Right lobe of liver (tissue), 6 donors: ENCODE measurements around the gene MORC3. TPM values are rescaled to one million over a fixed set of nuclear protein-coding genes. Genes with fewer than 3 reads are reported as not detected.
A peak's percentile ranks its signal among the peaks of the same experiment; 100 is the strongest.
"Not testable (repeated sequence)": the region's sequence is repeated elsewhere in the genome, so short reads cannot be mapped to it uniquely, and the experiment has no call there.

Source experiments
- ATAC-seq, 4 donors: fragments of 200-7000 bp; cut with Tn5 transposase; one replicate each; pipeline ENCODE4 v1.9.1; 2020; ENCODE audit warnings: mild to moderate bottlenecking in 4 of 4, moderate library complexity in 4 of 4
- DNase-seq, 3 donors: peaks; one replicate each; pipeline ENCODE4 v3.0.0-alpha.2; 2020
- H3K27ac ChIP-seq, 3 donors: fragments of 200-600 bp; one replicate each; pipeline ENCODE4 v1.8.0; 2022
- H3K27me3 ChIP-seq, 2 donors: fragments of 200-600 bp; one replicate each; pipeline ENCODE4 v1.8.0; 2022
- H3K36me3 ChIP-seq, 4 donors: fragments of 200-600 bp; sonication (generic) in 1 of 4; one replicate each; pipeline versions ENCODE4 v1.5.1 to v1.8.0; 2017 to 2022; ENCODE audit warnings: control low read depth in 1 of 4
- H3K4me1 ChIP-seq, 4 donors: fragments of 200-600 bp; sonication (generic) in 1 of 4; one replicate each; pipeline versions ENCODE4 v1.5.1 to v1.8.0; 2017 to 2022; ENCODE audit warnings: control low read depth in 1 of 4
- H3K4me3 ChIP-seq, 3 donors: fragments of 200-600 bp; one replicate each; pipeline ENCODE4 v1.8.0; 2022
- H3K9me3 ChIP-seq, 4 donors: fragments of 200-600 bp; sonication (generic) in 1 of 4; one replicate each; pipeline versions ENCODE4 v1.5.1 to v1.8.0; 2017 to 2022; ENCODE audit warnings: control low read depth in 1 of 4
- POLR2A ChIP-seq: fragments of 450-650 bp; IDR thresholded peaks from one replicate; pipeline ENCODE4 v1.6.1; 2017; ENCODE audit warnings: antibody characterized with exemption, mild to moderate bottlenecking
- WGBS: methylation state at CpG from one replicate; pipeline ENCODE4 v1.1.6; 2018; ENCODE audit warnings: low coverage, low lambda C conversion rate; ENCODE audit not compliant: insufficient coverage; ENCODE audit errors: missing lambda C conversion rate; 5-methylcytosine and 5-hydroxymethylcytosine counted together
- intact Hi-C, 2 donors: fragments of 100-400 bp; cut with DNase I; formaldehyde crosslinking; loops; one replicate each; pipeline versions ENCODE4 v1.11.2 to v1.14.1; 2022
- total RNA-seq, 6 experiments: library from RNA; depleted of rRNA in 2 of 6; stranded (reverse); fragments of >200 nt in 2 of 6; fragmentation: NEBNext Ultra II Directional in 3 of 6; extraction: Animal tissue kit (Norgen Biotek cat#: 25700) in 3 of 6; gene quantifications; one replicate each; pipeline versions ENCODE4 v1.1.0 to v1.2.4, GENCODE V29; 2016 to 2023
- TF ChIP-seq, protein P1 (sequence below), 4 donors: fragments of 200-600 bp in 3 of 4; fragments of 450-650 bp in 1 of 4; IDR thresholded peaks; one replicate each; pipeline versions ENCODE4 v1.5.1 to v1.8.0; 2016 to 2022; ENCODE audit warnings: antibody characterized with exemption in 4 of 4, mild to moderate bottlenecking in 2 of 4
- donor health status: DM: no; HTN: yes; CAD: no.
- donor health status: DM: no; HTN: no; CAD: no.
- donor health status: DM: no; HTN: no; CAD: no.
- donor health status: DM: no; HTN: yes; CAD: no.
- donor health status: DM: no; HTN: yes; CAD: no.

Gene MORC3
- total RNA-seq, 6 experiments from 2014 or later, result 8.5 to 16.5 (median 12.0) TPM

DNA sequence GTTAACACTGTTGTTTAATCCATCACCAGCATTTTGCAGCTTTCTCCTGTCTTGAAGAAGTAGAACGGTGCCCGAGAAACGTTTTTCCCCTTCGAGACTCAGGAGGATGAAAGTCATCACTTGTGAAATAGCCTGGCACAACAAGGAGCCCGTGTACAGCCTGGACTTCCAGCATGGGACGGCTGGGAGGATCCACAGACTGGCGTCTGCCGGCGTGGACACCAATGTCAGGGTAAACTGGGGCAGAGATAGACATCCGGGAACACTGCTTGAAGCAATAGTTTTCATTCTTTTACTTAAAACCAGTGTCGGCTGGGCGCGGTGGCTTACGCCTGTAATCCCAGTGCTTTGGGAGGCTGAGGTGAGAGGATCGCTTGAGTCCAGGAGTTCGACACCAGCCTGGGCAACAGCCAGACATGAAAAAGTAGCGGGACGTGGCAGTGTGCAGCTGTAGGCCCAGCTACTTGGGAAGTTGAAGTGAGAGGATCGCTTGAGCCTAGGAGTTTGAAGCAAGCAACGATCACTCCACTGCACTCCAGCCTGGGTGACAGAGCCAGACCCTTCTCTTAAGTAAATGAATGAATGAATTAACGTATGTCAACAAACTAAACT is 66.1 kb downstream of the MORC3 start:
- TF ChIP-seq, protein P1, sequence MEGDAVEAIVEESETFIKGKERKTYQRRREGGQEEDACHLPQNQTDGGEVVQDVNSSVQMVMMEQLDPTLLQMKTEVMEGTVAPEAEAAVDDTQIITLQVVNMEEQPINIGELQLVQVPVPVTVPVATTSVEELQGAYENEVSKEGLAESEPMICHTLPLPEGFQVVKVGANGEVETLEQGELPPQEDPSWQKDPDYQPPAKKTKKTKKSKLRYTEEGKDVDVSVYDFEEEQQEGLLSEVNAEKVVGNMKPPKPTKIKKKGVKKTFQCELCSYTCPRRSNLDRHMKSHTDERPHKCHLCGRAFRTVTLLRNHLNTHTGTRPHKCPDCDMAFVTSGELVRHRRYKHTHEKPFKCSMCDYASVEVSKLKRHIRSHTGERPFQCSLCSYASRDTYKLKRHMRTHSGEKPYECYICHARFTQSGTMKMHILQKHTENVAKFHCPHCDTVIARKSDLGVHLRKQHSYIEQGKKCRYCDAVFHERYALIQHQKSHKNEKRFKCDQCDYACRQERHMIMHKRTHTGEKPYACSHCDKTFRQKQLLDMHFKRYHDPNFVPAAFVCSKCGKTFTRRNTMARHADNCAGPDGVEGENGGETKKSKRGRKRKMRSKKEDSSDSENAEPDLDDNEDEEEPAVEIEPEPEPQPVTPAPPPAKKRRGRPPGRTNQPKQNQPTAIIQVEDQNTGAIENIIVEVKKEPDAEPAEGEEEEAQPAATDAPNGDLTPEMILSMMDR (IDR thresholded peaks at IDR 0.05), result no peak
- no peak for TF ChIP-seq POLR2A
- intact Hi-C loops, result no loop called here
- WGBS, result 66% methylated on average over 9 of the region's 21 CpGs
- Histone ChIP-seq H3K36me3 (no peaks in the 10 kb centered on the region), H3K9me3 (no peaks in the 10 kb centered on the region), H3K4me1 (no peaks in the 10 kb centered on the region), H3K27me3 (no peaks in the 10 kb centered on the region), H3K4me3 (peak overlapping the region in 1 of 3 donors; percentile 66), H3K27ac (no peak overlapping the region)
- ATAC-seq (no peak), DNase-seq (no peak)

DNA sequence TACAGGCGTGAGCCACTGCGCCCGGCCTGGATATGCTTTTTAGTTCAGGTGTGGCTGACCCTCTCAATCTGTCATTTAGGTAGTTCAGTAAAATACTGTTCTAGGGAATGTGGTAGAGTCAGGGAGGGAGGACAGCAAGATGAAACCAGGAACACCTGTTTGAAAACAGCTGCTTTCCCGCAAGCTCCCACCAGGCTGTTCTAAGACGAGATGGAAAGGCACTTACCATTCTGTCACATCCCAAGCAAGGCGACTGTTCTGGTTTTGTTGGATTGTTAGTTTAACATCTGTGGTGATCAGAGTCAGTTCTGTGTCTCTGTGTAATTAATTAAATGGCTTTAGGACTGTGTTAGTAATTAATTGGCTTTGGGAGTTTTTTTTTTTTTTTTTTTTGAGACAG is 68.1 kb downstream of the MORC3 start:
- 95% methylated on average over 5 of the region's 6 CpGs for WGBS
- ATAC-seq (no peak), DNase-seq (no peak)
- no peak overlapping the region for H3K4me3 ChIP-seq
- no peaks in the 10 kb centered on the region for H3K9me3 ChIP-seq
- H3K27me3 ChIP-seq, result no peaks in the 10 kb centered on the region
- no peak overlapping the region for H3K27ac ChIP-seq
- H3K4me1 ChIP-seq, result no peaks in the 10 kb centered on the region
- TF ChIP-seq, protein P1 (IDR thresholded peaks at IDR 0.05), result no peak
- TF ChIP-seq POLR2A, result no peak
- H3K36me3 ChIP-seq, result no peaks in the 10 kb centered on the region
- intact Hi-C loops, result no loop called here

DNA sequence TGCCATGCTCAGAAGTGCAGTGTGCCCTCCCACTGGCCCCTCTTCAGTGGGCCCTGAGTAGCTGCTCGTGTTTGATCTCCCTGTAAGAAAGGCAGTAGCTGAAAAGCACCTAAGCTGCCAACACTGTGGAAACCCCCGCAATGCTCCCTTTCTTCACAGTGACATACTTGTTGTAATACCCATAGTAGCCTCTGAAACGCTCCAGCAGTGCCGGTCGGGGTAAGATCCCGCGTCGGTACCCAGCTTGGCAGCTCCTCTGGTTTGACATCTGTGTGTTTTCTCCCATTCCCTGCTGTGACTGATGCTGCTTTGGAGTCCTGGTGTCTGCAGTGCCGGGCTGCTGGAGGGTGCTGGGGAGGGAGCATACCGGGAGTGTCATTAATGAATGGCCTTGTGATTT is 68.8 kb downstream of the MORC3 start:
- Histone ChIP-seq H3K9me3 (no peaks in the 10 kb centered on the region), H3K4me1 (no peaks in the 10 kb centered on the region), H3K4me3 (no peak overlapping the region), H3K36me3 (no peaks in the 10 kb centered on the region), H3K27me3 (no peaks in the 10 kb centered on the region), H3K27ac (no peak overlapping the region)
- 83% methylated on average over 8 of the region's 10 CpGs for WGBS
- ATAC-seq (no peak), DNase-seq (no peak)
- intact Hi-C loops, result no loop called here
- no peak for TF ChIP-seq POLR2A
- TF ChIP-seq, protein P1 (IDR thresholded peaks at IDR 0.05), result no peak

DNA sequence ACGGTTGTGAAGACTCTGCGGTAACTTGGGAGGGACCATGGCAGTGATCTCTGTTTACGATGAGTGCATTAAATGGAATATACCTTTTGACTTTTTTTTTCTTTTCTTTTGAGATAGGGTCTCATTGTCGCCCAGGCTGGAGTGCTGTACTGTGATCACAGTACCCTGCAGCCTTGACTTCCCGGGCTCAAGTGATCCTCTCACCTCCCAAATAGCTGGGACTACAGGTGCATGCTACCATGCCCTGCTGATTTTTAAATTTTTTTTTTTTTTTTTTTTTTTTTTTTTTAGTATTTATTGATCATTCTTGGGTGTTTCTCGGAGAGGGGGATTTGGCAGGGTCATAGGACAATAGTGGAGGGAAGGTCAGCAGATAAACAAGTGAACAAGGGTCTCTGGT is 71.7 kb downstream of the MORC3 start:
- H3K27ac ChIP-seq, intact Hi-C loops, H3K4me1 ChIP-seq, ATAC-seq, DNase-seq, H3K36me3 ChIP-seq, H3K27me3 ChIP-seq, H3K4me3 ChIP-seq, H3K9me3 ChIP-seq: not testable (repeated sequence)
- WGBS, result 91% methylated on average over 5 of the region's 6 CpGs

DNA sequence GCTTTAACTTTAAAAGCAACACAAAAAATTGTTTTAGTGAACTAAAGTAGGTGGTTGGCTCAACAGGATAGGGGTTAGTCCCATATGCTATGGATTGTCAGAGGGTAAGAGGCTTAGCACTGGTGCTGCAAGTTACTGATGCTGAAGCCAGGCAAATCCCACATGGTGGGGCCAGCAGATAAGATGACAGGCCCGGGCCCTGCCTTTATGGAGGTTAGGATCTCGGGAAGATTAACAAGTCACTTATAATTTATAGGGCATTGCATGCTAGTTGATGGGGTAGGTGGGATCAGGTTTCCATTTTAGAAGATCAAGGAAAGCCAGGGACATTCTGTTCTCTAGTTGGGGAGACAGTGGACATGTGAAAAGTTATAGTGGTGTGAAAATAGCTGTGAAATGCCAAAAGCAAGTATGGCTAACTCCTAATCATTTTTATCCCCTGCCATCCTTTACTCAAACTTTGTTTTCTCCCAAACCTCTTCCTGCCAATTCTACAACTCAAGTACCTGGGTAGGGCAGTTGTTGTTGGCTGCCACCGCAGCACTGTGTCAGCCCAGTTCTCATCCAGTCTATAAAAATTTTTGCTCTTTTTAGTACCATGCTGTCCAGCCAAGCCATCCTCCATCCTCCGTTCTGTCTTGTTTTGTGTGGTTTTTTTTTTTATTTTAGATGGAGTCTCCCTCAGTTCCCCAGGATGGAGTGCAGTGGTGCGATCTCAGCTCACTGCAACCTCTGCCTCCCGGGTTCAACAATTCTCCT is 75.5 kb downstream of the MORC3 start:
- intact Hi-C loops, result no loop called here
- no peak for DNase-seq
- Histone ChIP-seq H3K27me3 (no peaks in the 10 kb centered on the region), H3K36me3 (no peaks in the 10 kb centered on the region), H3K9me3 (no peaks in the 10 kb centered on the region), H3K27ac (no peak overlapping the region), H3K4me3 (no peak overlapping the region), H3K4me1 (no peaks in the 10 kb centered on the region)
- no peak for TF ChIP-seq POLR2A
- TF ChIP-seq, protein P1 (IDR thresholded peaks at IDR 0.05), result no peak
- no peak for ATAC-seq
- WGBS, result 92% methylated on average over 4 of the region's 6 CpGs
